ENCODE results near the gene CKS2.

The CKS2 gene

GRCh38 chr9:89351584-89352300 is 40.7 kb downstream of the CKS2 start:
- no peak for DNase-seq

GRCh38 chr9:89352451-89352850 is 41.5 kb downstream of the CKS2 start:
- DNase-seq: no peak

GRCh38 chr9:89352874-89353649 is 42.1 kb downstream of the CKS2 start:
- no peak for DNase-seq

GRCh38 chr9:89353989-89354388 is 43.0 kb downstream of the CKS2 start:
- DNase-seq: no peak

- no peak for DNase-seq
These were observed 43.5 kb downstream of the CKS2 start for GRCh38 chr9:89354471-89354870.

GRCh38 chr9:89356782-89357181 is 45.8 kb downstream of the CKS2 start:
- DNase-seq: no peak

- no peak for DNase-seq
These were observed 46.6 kb downstream of the CKS2 start for GRCh38 chr9:89357331-89358197.

GRCh38 chr9:89358376-89358916 is 47.5 kb downstream of the CKS2 start:
- DNase-seq: no peak

GRCh38 chr9:89358985-89359384 is 48.0 kb downstream of the CKS2 start:
- no peak for DNase-seq

- DNase-seq: no peak
These were observed 48.8 kb downstream of the CKS2 start for GRCh38 chr9:89359751-89360261.

GRCh38 chr9:89360465-89360864 is 49.5 kb downstream of the CKS2 start:
- DNase-seq: peak; percentile 7

GRCh38 chr9:89361031-89361430 is 50.0 kb downstream of the CKS2 start:
- no peak for DNase-seq

GRCh38 chr9:89361816-89362646 is 51.0 kb downstream of the CKS2 start:
- DNase-seq: peak; percentile 13

GRCh38 chr9:89362647-89363310 is 51.8 kb downstream of the CKS2 start:
- DNase-seq: peak; percentile 7

- no peak for DNase-seq
These were observed 52.3 kb downstream of the CKS2 start for GRCh38 chr9:89363311-89363670.

GRCh38 chr9:89363921-89364665 is 53.1 kb downstream of the CKS2 start:
- DNase-seq: peak; percentile 14

GRCh38 chr9:89364666-89365531 is 53.9 kb downstream of the CKS2 start:
- peak; percentile 10 for DNase-seq

GRCh38 chr9:89365532-89365912 is 54.5 kb downstream of the CKS2 start:
- DNase-seq: no peak

All from CD4-positive, alpha-beta T cell treated with Interleukin-15 for 1 hour (primary cell).